ENCODE measurements around the gene PCED1B.

- TF ChIP-seq CTCF (conservative IDR thresholded peaks at IDR 0.05 in 1 of 2, IDR thresholded peaks at IDR 0.05 in 1 of 2; ENCODE audit: low read depth in 1 of 2, low read length in 2 of 2) (no peak), EZH2 (IDR thresholded peaks at IDR 0.05; ENCODE audit: low read length, missing control alignments) (no peak)
Measured at GRCh38 chr12:47088021-47088944, 8.9 kb downstream of the PCED1B start.

All from fibroblast of lung (primary cell).